IPS DF 4.7 (cell line): ENCODE measurements around the gene TESK2.
"Not testable (repeated sequence)": the region's sequence is repeated elsewhere in the genome, so short reads cannot be mapped to it uniquely, and the experiment has no call there.

Experiments used
- DNase-seq: peaks from one replicate; pipeline ENCODE4 v3.0.0-alpha.2; 2013; ENCODE audit warnings: low spot score; ENCODE audit errors: extremely low read depth

TESK2 gene

DNA sequence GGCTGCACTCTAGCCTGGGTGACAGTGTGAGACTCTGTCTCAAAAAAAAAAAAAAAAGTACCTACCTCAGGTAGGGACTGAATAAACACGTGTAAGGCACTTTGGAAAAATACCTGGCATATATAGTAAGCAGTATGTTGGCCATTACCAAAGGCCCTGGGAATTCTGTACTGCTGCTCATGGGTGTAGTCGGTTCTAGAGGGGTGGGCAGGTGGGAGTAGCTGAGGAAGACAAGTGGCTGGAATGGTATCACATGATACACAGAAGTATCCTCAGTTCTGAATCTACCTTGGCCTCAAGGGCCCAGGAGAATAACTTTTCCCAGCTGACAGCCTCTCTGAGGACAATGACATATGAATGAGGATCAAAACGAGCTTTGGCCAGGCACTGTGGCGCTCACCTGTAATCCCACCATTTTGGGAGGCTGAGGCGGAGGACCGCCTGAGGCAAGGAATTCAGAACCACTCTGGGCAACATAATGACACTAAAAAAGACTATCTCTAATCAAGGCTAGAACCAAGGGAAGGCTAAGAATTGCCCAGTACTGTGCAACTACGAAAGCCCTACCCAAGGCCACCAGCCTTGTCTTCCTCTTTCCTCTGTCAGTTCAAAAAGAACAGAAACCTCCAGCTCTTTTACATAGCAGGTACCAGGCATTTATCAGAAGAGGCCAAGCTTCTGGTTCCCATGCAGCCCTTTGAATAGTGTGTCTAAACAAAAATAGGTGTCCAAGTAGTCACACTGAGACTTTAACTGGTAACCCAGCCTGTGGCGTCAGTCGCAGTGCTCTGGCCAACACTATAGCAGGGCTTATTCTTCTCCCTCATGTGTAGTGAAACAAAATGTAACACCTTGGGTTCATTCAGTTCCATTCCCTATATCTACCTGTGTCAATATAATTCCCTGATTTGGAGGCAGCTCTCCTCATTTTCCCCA is 19.3 kb upstream of the TESK2 start:
- DNase-seq, result no peak

DNA sequence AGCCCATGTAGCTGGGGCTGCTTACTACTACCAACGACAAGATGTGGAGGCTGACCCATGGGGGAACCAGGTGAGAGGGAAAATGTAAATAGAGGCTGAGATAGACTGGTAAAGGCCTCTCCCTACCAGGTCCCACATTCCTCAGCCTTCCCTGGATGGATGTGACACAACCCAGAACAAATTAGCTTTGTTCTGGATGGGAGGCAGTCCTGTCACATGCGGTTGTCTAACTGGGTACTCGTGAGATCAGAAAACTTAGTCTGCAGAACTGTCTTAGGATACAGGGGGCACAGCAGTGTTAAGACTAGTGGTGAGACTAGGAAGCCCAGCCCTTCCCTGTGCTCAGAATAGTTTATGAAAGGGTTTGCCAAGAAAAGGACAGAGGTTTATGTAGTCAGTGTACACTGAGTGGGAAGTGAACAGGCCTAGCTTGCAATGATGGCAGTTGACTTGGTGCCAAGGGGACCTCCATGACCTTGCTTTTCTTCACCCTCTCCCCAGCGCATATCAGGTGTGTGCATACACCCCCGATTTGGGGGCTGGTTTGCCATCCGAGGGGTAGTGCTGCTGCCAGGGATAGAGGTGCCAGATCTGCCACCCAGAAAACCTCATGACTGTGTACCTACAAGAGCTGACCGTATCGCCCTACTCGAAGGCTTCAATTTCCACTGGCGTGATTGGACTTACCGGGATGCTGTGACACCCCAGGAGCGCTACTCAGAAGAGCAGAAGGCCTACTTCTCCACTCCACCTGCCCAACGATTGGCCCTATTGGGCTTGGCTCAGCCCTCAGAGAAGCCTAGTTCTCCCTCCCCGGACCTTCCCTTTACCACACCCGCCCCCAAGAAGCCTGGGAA is 17.6 kb upstream of the TESK2 start:
- DNase-seq, result no peak

DNA sequence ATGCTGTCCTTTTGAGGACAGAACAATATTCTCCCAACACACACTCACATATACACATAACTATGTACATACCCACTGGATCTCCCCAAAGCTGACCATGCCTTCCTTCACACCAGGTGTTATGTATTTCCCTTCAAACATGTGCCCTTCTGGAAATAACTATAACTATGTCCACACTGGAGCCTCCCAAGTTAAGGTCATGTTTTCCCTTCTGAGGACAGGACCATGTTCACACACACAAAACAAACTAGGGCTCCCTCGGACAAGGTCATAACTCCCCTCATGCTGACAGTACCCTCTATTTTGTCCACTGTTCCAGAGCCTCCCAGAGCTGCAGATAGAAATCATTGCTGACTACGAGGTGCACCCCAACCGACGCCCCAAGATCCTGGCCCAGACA is 16.9 kb upstream of the TESK2 start:
- no peak for DNase-seq

DNA sequence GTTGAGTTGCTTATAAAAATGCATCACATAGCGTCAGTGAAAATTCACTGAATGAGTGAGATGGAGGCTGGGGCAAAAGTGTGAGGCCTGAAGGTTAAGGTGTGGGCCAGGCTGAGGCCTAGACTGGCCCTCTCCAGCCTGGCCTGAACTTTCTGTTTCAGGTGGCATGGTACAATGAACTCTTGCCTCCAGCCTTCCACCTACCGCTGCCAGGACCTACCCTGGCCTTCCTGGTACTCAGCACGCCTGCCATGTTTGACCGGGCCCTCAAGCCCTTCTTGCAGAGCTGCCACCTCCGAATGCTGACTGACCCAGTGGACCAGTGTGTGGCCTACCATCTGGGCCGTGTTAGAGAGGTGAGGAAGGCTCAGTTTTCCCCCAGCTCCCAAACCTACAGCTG is 16.2 kb upstream of the TESK2 start:
- DNase-seq, result no peak

DNA sequence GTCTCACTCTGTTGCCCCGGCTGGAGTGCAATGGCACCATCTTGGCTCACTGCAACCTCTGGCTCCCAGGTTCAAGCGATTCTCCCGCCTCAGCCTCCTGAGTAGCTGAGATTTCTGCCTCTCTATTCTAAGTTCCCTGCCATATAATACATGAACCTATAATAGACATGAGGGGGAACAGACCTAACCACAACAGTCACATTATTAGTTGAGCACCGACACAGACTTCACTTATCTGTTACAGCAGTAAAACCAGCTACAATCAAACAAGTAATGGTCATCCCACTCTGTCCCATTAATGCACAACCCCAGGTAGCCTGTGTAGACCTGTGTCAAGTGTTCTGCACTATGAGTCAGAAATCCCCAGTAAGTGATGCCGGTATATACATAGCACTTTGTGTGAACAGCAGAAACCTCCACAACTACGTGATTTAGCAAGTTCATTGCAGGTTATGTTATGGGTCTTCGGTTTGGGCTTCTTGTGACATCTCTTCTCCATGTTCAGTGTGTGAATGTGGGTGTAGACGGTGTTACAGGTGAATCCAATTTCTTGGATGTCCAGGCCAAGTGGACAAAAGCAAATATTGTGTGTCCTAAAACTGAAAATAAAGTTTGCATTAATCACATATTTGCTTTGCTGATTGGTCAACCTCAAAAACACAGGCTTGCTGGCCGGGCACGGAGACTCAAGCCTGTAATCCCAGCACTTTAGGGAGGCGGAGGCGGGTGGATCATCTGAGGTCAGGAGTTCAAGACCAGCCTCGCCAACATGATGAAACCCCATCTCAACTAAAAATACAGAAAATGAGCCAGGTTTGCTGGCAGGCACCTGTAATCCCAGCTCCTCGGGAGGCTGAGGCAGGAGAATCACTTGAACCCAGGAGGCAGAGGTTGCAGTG is 12.7 kb upstream of the TESK2 start:
- no peak for DNase-seq

DNA sequence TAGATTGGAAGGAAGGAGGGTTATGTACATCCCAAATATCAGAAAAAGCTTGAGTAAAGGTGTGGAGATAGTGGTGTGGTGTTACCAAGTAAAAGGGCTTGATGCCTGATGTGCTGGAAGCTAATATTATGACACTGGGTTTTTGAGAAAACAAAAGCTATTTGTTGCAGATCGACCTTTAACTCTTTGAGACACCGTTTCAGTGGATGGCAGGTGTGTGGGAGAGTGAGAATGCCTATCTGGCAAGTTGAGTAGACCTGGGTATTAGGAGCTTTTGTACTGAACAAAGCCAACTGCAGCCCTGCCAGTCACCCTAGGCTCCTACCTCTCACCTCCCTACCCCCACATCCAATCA is 10.5 kb upstream of the TESK2 start:
- no peak for DNase-seq

DNA sequence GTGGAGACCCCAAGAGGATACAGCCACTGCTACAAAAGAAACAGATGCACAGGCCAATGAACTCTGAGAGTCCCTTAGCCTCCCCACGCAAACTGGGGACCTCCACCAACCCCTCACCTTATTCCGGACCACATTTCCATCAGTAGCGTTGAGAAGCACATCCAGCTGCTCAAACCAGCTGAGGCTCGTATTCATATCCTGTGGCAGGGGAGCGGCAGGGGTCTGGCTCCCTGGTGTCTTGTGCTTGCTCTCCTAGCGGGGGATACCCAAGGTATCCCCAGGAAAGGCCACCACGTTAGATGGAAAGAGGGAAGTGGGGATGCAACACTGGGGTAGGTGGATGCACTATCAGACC is 8.4 kb upstream of the TESK2 start:
- no peak for DNase-seq

DNA sequence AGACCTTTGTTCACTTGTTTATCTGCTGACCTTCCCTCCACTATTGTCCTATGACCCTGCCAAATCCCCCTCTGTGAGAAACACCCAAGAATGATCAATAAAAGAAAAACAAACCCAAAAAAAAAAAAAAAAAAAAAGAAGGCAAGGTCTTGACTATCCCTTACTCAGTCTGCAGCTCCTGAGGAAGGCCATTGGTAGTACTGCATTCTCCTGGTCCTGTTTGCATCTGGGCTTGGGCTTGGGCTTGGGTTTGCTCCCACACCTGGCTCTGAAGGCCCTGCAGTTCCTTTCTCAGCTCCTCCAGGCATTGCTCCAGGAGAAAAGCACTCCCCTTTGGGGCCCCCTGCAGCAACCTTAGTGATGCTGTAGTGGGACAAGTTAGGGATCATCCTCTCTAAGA is 7.3 kb upstream of the TESK2 start:
- no peak for DNase-seq

DNA sequence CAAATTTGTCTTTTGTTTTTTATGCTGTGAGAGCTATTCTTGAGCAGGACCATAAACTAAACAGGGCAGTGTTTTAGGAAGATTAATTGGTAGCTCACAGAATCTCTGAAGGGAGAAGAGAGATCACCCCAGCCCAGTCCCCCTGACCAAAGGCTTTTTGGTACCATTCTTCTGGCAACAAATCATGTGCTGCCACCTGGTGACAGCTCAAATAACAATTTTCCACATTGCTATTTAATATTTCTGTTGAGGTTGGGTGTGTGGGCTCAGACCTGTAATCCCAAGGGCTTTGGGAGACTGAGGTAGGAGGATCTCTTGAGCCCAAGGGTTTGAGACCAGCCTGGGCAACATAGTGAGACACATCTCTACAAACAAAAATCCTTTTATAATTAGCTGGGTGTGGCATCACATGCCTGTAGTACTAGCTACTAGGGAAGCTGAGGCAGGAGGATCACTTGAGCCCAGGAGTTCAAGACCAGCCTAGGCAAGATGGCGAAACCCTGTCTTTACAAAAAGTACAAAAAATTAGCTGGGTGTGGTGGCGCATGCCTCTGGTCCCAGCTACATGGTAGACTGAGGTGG is 2.2 kb upstream of the TESK2 start:
- DNase-seq, result no peak

DNA sequence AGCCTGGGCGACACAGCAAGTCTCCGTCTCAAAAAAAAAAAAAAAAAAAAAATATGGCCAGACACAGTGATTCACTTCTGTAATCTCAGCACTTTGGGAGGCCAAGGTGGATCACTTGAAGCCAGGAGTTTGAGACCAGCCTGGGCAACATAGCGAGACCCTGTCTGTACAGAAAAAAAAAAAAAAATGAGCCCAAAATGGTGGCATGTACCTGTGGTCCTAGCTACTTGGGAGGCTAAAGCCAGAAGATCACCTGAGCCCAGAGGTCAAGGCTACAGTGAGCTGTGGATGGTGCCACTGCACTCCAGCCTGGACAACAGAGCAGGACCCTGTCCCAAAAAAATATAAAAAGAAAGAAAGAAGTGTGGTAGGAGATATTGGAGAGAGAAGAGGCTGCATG is 1.7 kb upstream of the TESK2 start:
- no peak for DNase-seq

DNA sequence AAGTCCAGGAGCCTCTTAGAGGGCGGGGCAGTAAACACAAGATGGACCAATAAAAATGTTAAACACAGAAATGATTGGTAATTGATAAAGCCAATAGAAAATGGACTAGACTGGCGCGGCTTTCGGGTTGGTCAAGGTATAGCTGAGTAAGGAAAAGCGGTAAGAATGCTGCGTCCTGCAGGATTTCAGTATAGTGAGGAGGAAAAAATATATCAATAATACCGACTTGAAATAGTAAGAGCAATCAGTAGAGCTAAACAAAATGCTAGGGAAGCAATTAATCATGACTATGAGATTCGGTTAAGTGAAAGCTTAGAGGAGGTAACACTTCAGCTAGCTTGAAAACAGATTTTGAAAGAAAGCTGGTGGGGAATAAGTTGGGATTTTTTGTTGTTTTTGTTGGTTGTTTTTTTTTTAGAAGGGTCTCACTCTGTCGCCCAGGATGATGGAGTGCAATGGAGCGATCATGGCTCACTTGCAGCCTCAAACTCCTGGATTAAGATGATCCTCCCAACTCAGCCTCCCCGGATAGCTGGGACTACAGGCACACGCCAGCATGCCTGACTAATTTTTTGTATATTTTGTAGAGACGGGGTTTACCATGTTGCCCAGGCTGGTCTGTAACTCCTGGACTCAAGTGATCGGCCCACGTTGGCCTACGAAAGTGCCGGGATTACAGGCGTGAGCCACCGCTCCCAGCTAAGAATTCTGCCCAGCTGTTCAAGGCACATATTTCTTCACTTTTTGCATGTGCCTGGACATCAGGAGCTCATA is 711 bp upstream of the TESK2 start:
- DNase-seq, result no peak

DNA sequence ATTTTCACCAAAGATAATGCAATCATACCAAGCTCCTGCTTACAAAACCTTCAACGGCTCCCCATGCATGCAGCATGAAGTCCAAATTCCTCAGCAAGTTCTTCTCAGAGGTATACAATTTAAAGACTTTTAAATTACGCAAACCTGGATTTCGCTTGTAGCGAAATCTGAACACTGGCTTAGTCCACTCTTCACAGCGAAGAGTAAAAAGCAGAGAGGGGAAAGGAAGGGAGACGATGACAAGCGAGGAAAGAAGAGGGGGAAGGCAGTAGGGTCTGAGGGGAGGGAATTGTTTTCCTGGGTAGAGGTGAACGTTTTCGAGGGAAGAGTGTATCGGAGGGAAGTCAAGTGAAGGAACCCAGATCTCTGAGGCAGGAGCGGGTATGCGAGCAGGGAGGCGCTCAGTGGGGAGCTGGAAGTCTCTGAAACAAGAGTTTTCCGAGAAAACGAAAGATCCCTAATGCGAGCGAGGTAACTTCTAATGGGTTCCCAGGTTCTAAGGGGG is 790 bp downstream of the TESK2 start:
- DNase-seq, result no peak

DNA sequence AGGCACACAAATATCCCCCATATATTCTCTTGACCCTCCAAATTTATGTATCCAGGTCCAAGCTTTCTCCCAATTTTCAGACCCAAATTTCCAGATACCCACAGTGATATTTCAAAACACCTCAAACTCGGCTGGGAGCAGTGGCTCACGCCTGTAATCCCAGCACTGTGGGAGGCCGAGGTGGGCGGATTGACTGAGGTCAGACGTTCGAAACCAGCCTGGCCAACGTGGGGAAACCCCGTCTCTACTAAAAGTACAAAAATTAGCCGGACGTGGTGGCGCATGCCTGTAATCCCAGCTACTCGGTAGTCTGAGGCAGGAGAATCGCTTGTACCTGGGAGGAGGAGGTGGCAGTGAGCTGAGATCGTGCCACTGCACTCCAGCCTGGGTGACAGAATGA is 1.6 kb downstream of the TESK2 start:
- not testable (repeated sequence) for DNase-seq

DNA sequence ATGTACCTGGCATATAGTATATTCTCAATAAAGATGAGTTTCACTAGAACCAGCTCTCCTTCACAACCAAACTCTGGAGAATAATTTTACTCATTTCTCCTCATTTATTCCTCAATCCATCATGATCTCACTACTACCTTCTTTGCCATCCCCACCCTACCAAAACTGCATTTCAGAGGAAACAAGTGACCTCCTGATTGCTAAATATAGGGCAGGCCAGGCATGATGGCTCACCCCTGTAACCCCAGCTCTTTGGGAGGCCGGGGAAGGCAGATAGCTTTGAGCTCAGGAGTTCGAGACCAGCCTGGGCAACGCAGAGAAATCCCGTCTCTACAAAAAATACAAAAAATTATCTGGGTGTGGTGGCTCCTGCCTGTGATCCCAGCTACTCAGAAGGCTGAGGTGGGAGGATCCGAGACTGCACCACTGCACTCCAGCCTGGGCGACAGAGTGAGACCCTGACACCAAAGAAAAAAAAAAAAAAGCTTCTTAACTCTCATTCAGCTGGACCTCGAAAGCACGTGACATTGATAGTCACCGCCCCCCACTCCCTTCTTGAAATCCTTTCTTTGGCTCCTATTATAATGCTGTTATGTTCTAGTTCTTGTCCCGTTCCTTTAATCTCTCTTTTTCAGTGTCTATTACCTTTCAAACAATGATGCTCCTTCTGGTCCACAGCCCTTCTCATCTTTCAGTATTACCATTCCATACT is 2.1 kb downstream of the TESK2 start:
- no peak for DNase-seq

DNA sequence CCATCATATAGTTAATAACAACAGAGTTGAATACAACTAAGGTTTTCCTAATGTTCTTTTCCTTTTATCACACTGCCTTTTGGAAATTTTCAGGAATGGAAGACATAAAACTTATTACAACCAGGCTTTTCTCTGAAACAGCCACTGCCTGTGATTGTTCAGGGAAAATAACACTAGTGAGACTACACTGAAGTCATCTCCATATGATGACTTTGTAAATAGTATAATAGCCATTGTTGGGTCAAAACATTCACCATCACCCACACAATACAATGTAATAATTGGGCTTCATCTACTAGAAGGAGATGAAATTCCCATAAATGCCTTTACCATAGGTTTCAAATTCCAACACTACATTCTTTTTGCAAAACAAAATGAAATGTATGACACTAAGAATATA is 5.0 kb downstream of the TESK2 start:
- DNase-seq, result no peak

DNA sequence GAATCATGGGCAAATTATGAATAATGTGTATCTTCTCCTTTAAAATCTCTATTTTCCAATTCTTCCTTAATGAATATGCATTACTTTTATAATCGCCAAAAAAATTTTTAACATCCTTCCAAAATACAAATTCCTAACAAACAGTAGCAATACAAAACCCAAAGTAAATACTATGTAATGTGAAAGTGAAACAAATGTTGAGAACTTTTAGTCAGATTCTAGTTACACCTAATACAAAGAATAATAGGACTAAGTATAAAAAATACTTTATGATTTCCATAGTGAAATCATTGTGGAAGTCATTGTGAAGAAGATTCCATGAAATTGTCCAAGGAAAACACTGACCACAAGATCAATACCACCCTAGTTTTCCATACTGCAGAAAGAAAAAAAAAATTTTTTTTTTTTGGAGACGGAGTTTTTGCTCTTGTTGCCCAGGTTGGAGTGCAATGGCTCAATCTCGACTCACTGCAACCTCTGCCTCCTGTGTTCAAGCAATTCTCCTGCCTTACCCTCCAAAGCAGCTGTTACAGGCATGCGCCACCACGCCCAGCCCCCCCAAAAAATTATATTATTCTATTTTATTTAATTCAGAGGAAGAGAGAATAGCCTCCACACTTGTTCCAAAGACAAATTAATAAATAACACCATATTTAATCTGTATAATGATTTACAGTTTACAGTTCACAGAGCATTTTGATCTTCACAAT is 11.8 kb downstream of the TESK2 start:
- DNase-seq, result no peak

DNA sequence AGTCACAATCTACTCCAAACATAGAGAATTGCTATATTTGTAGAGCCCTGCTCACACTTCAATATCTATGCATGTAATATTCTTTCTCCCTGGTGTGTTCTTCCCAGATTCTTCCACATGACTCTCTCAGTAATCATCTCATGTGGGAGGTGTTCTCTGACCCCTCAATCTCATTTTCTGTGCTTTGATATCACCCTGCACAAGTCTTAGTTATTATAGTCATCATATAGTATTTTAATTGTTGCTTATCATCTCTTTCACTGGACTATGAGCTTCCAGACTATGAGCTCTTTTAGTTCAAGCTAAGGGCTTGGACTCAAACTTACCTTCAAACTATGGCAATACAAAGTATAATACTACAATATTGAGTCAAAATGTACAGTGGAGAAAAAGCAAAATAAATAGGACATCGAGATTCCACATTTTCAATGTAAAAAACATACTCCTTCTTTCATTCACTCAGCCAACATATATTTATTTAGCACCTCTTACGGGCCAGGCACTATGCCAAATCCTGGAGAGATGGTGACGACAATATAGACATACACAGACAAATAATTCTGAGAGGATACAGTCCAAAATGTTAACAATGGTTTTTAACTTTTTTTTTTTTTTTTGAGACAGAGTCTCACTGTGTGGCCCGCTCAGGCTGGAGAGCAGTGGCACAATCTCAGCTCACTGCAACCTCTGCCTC is 12.7 kb downstream of the TESK2 start:
- no peak for DNase-seq

DNA sequence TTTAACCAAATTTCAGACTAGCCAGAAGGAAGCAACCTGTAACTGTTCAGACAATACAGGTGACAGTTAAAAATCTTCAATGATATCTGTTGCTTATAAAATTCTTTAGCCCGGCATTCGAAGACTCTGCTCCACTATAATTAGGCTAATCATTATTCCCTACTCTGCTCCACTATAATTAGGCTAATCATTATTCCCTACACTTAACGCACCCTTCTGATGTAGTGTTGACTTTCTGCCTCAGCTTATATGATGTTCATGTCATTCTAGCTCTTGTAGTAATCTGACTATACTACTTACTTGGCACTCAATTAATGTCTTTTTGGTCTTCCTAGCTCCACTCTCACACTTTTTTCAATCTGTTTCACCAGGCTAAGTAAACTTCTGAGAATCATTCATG is 13.3 kb downstream of the TESK2 start:
- DNase-seq, result no peak
